ENCODE measurements around the gene UST. TPM values are rescaled to one million over a fixed set of nuclear protein-coding genes. Genes with fewer than 3 reads are reported as not detected.

UST gene
- total RNA-seq, 1 experiment from 2014 or later, result 6.1 TPM

DNA sequence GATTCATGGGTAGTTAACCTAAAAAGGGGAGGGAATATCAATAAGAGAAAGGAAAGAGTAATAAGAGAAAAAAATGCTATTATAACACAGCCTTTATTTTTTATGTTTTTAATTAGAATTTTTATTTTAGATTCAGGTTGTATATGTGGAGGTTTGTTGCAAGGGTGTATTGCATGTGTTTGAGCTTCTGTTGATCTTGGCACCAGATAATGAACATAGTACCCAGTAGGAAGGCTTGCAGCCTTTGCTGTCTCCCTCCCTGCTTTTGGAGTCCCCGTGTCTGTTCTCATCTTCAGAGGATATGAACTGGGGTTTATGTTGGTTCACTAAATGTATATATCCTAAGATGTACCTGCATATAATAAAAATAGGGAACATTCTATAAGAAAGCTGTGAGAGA is 250.0 kb downstream of the UST start:
- CTCF ChIA-PET, result no interaction called here
- no peaks in the 10 kb centered on the region for H4K20me1 ChIP-seq (ENCODE audit: insufficient read depth)
- BruUV-seq (replicated peaks), result no TSS peak

More for the DNA sequence above, 250.0 kb downstream of the UST start:
- no peak overlapping the region for H3K27ac ChIP-seq (ENCODE audit: low read depth, low read length)
- POLR2A ChIA-PET, result no interaction called here
- no peak overlapping the region for H3K4me3 ChIP-seq (replicated peaks in 1 of 2; ENCODE audit: low read depth in 1 of 2, low read length in 2 of 2)
- peaks cover 5 to 6% of the 10 kb centered on the region in 2 experiments; a peak in 1 of 4 replicates for H3K9me3 ChIP-seq (ENCODE audit: control insufficient read depth in 1 of 2, insufficient read depth in 1 of 2, low read depth in 1 of 2, low read length in 2 of 2)
- H3K9ac ChIP-seq (ENCODE audit: low read length), result no peak overlapping the region
- ATAC-seq (no peak), DNase-seq (ENCODE audit: low read depth, low spot score) (no peak)
- H2AFZ ChIP-seq (ENCODE audit: low read depth, low read length, poor library complexity, severe bottlenecking), result no peak overlapping the region
- H3K27me3 ChIP-seq (ENCODE audit: insufficient read depth, low read length), result no peaks in the 10 kb centered on the region
- no peaks in the 10 kb centered on the region for H3K36me3 ChIP-seq (ENCODE audit: control insufficient read depth in 1 of 2, insufficient read depth in 2 of 2, low read length in 2 of 2)
- no peak overlapping the region for H3K4me2 ChIP-seq (ENCODE audit: low read length)
- RAD21 ChIA-PET (ENCODE audit: low non-redundant PET in 1 of 2, low total read pairs in 2 of 2, uncharacterized antibody in 2 of 2, unreplicated experiment in 2 of 2), result no interaction called here
- no peaks in the 10 kb centered on the region for H3K9me2 ChIP-seq (ENCODE audit: insufficient read depth)
- TF ChIP-seq FOSL1 (IDR thresholded peaks at IDR 0.05; ENCODE audit: low read depth) (no peak), RAD21 (IDR thresholded peaks at IDR 0.05; ENCODE audit: low read depth) (no peak), YY1 (IDR thresholded peaks at IDR 0.05; ENCODE audit: extremely low read depth, insufficient replicate concordance, low read depth, low read length) (no peak), EZH2phosphoT487 (IDR thresholded peaks at IDR 0.05; ENCODE audit: borderline replicate concordance) (no peak), SIN3A (IDR thresholded peaks at IDR 0.05; ENCODE audit: low read depth) (no peak), CBX3 (IDR thresholded peaks at IDR 0.05; ENCODE audit: low read depth) (no peak), EZH2 (IDR thresholded peaks at IDR 0.05) (no peak), ELF1 (IDR thresholded peaks at IDR 0.05; ENCODE audit: borderline replicate concordance, low read depth) (no peak), CEBPB (IDR thresholded peaks at IDR 0.05; ENCODE audit: low read depth) (no peak), SRF (IDR thresholded peaks at IDR 0.05; ENCODE audit: low read depth) (no peak), POLR2A (IDR thresholded peaks at IDR 0.05; ENCODE audit: borderline replicate concordance, extremely low read depth, insufficient read depth, insufficient read length) (no peak), ZFX (IDR thresholded peaks at IDR 0.05) (no peak), ZNF274 (IDR thresholded peaks at IDR 0.05; ENCODE audit: low read depth, low read length) (no peak), JUND (IDR thresholded peaks at IDR 0.05) (no peak), SP1 (IDR thresholded peaks at IDR 0.05; ENCODE audit: low read depth) (no peak)
- TF ChIP-seq, protein P1, sequence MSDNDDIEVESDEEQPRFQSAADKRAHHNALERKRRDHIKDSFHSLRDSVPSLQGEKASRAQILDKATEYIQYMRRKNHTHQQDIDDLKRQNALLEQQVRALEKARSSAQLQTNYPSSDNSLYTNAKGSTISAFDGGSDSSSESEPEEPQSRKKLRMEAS (IDR thresholded peaks at IDR 0.05), result no peak
- TF ChIP-seq, protein P2, sequence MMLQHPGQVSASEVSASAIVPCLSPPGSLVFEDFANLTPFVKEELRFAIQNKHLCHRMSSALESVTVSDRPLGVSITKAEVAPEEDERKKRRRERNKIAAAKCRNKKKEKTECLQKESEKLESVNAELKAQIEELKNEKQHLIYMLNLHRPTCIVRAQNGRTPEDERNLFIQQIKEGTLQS (IDR thresholded peaks at IDR 0.05), result no peak
- TF ChIP-seq, protein P3, sequence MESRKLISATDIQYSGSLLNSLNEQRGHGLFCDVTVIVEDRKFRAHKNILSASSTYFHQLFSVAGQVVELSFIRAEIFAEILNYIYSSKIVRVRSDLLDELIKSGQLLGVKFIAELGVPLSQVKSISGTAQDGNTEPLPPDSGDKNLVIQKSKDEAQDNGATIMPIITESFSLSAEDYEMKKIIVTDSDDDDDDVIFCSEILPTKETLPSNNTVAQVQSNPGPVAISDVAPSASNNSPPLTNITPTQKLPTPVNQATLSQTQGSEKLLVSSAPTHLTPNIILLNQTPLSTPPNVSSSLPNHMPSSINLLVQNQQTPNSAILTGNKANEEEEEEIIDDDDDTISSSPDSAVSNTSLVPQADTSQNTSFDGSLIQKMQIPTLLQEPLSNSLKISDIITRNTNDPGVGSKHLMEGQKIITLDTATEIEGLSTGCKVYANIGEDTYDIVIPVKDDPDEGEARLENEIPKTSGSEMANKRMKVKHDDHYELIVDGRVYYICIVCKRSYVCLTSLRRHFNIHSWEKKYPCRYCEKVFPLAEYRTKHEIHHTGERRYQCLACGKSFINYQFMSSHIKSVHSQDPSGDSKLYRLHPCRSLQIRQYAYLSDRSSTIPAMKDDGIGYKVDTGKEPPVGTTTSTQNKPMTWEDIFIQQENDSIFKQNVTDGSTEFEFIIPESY (IDR thresholded peaks at IDR 0.05; ENCODE audit: extremely low read depth, insufficient replicate concordance, low read length), result no peak
- TF ChIP-seq, protein P4, sequence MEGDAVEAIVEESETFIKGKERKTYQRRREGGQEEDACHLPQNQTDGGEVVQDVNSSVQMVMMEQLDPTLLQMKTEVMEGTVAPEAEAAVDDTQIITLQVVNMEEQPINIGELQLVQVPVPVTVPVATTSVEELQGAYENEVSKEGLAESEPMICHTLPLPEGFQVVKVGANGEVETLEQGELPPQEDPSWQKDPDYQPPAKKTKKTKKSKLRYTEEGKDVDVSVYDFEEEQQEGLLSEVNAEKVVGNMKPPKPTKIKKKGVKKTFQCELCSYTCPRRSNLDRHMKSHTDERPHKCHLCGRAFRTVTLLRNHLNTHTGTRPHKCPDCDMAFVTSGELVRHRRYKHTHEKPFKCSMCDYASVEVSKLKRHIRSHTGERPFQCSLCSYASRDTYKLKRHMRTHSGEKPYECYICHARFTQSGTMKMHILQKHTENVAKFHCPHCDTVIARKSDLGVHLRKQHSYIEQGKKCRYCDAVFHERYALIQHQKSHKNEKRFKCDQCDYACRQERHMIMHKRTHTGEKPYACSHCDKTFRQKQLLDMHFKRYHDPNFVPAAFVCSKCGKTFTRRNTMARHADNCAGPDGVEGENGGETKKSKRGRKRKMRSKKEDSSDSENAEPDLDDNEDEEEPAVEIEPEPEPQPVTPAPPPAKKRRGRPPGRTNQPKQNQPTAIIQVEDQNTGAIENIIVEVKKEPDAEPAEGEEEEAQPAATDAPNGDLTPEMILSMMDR (IDR thresholded peaks at IDR 0.05 in 2 of 3, conservative IDR thresholded peaks at IDR 0.05 in 1 of 3; ENCODE audit: borderline replicate concordance in 1 of 3, insufficient read depth in 1 of 3, low read depth in 2 of 3, low read length in 2 of 3), result no peak
- TF ChIP-seq, protein P5, sequence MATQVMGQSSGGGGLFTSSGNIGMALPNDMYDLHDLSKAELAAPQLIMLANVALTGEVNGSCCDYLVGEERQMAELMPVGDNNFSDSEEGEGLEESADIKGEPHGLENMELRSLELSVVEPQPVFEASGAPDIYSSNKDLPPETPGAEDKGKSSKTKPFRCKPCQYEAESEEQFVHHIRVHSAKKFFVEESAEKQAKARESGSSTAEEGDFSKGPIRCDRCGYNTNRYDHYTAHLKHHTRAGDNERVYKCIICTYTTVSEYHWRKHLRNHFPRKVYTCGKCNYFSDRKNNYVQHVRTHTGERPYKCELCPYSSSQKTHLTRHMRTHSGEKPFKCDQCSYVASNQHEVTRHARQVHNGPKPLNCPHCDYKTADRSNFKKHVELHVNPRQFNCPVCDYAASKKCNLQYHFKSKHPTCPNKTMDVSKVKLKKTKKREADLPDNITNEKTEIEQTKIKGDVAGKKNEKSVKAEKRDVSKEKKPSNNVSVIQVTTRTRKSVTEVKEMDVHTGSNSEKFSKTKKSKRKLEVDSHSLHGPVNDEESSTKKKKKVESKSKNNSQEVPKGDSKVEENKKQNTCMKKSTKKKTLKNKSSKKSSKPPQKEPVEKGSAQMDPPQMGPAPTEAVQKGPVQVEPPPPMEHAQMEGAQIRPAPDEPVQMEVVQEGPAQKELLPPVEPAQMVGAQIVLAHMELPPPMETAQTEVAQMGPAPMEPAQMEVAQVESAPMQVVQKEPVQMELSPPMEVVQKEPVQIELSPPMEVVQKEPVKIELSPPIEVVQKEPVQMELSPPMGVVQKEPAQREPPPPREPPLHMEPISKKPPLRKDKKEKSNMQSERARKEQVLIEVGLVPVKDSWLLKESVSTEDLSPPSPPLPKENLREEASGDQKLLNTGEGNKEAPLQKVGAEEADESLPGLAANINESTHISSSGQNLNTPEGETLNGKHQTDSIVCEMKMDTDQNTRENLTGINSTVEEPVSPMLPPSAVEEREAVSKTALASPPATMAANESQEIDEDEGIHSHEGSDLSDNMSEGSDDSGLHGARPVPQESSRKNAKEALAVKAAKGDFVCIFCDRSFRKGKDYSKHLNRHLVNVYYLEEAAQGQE (IDR thresholded peaks at IDR 0.05; ENCODE audit: low read depth), result no peak
- intact Hi-C loops (cut with micrococcal nuclease), result no loop called here
- H3K79me2 ChIP-seq (ENCODE audit: insufficient read depth, low read length), result no peaks in the 10 kb centered on the region
- peaks cover 2 to 12% of the 10 kb centered on the region in 2 experiments; a peak in 3 of 4 replicates for H3K4me1 ChIP-seq (ENCODE audit: control insufficient read depth in 1 of 2, insufficient read depth in 2 of 2, low read length in 2 of 2)
